ENCODE data around the gene TRERF1. TPM values are rescaled to one million over a fixed set of nuclear protein-coding genes. Genes with fewer than 3 reads are reported as not detected.

The TRERF1 gene
- total RNA-seq, 2 donors from 2014 or later = 9.5 to 34.8 TPM

- intact Hi-C loops (cut with DNase I) = no loop called here
- Histone ChIP-seq H3K36me3 (no peaks in the 10 kb centered on the region), H3K27me3 (replicated peaks; ENCODE audit: insufficient read depth) (no peaks in the 10 kb centered on the region), H3K4me3 (no peak overlapping the region), H3K4me1 (replicated peaks) (no peaks in the 10 kb centered on the region), H3K9me3 (no peaks in the 10 kb centered on the region), H3K27ac (no peak overlapping the region)
- WGBS = 64% methylated on average over 10 of the region's 10 CpGs
- TF ChIP-seq POLR2A (IDR thresholded peaks at IDR 0.05) (no peak), CTCF (IDR thresholded peaks at IDR 0.05) (no peak), POLR2AphosphoS5 (IDR thresholded peaks at IDR 0.05) (no peak)
- DNase-seq (ENCODE audit: low spot score) = no peak
Observed at GRCh38 chr6:42250274-42250931, 201.3 kb downstream of the TRERF1 start.

- intact Hi-C loops (cut with DNase I) = no loop called here
- no peak overlapping the region for H3K27ac ChIP-seq
- TF ChIP-seq POLR2A (IDR thresholded peaks at IDR 0.05) (no peak), POLR2AphosphoS5 (IDR thresholded peaks at IDR 0.05) (no peak), CTCF (IDR thresholded peaks at IDR 0.05) (no peak)
- H3K9me3 ChIP-seq = no peaks in the 10 kb centered on the region
- no peak for DNase-seq (ENCODE audit: low spot score)
- H3K4me3 ChIP-seq = no peak overlapping the region
- no peaks in the 10 kb centered on the region for H3K27me3 ChIP-seq (replicated peaks; ENCODE audit: insufficient read depth)
- no peaks in the 10 kb centered on the region for H3K4me1 ChIP-seq (replicated peaks)
- H3K36me3 ChIP-seq = peaks cover 0 to 4% of the 10 kb centered on the region in 2 donors
- WGBS = 40% methylated on average over 3 of the region's 3 CpGs
Observed at GRCh38 chr6:42249279-42249678, 202.4 kb downstream of the TRERF1 start.

DNA sequence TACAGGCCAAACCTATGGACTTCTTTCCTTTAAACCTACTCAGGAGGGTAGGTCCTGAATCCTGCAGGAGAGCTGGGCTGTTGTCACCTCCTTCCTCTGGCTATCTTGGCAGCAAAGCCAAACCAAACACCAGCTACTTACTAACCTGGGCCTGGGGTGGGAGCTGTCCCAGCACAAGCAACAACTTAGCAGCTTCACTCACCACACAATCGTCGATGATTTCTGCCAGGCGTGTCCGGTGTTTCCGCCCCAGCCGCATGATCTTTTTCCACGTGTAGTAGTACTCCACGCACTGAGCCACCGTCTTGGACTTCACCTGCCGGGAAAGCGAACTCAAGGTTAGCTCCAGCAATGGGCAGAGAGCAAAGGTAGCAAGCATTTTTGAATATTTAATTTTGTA, 208.7 kb downstream of the TRERF1 start:
- no peak for DNase-seq (ENCODE audit: low spot score)
- H3K4me1 ChIP-seq (replicated peaks) = no peaks in the 10 kb centered on the region
- no peaks in the 10 kb centered on the region for H3K9me3 ChIP-seq
- peaks cover 4 to 5% of the 10 kb centered on the region in 2 donors for H3K36me3 ChIP-seq
- H3K27ac ChIP-seq = no peak overlapping the region
- no peak overlapping the region for H3K4me3 ChIP-seq
- no peak for TF ChIP-seq POLR2A (IDR thresholded peaks at IDR 0.05)
- no peak for TF ChIP-seq POLR2AphosphoS5 (IDR thresholded peaks at IDR 0.05)
- no peak for TF ChIP-seq CTCF (IDR thresholded peaks at IDR 0.05)
- intact Hi-C loops (cut with DNase I) = no loop called here
- WGBS = 92% methylated on average over 11 of the region's 11 CpGs
- H3K27me3 ChIP-seq (replicated peaks; ENCODE audit: insufficient read depth) = no peaks in the 10 kb centered on the region

DNA sequence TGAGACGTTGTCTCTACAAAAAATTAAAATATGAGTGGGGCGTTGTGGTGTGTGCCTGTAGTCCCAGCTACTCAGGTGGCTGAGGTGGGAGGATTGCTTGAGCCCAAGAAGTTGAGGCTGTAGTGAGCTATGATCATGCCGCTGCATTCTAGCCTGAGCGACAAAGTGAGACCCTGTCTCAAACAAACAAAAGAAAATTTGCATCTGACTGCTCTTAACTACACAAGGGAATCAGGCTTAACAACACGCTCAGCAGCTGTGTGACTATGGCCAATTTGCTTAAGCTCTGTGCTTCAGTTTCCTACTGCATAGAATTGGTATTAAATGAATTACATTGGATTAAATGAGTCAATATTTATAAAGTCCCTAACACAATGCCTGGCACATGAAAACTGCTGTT, 209.8 kb downstream of the TRERF1 start:
- TF ChIP-seq POLR2AphosphoS5 (IDR thresholded peaks at IDR 0.05) (no peak), POLR2A (IDR thresholded peaks at IDR 0.05) (no peak), CTCF (IDR thresholded peaks at IDR 0.05) (no peak)
- H3K4me1 ChIP-seq (replicated peaks) = no peaks in the 10 kb centered on the region

DNA sequence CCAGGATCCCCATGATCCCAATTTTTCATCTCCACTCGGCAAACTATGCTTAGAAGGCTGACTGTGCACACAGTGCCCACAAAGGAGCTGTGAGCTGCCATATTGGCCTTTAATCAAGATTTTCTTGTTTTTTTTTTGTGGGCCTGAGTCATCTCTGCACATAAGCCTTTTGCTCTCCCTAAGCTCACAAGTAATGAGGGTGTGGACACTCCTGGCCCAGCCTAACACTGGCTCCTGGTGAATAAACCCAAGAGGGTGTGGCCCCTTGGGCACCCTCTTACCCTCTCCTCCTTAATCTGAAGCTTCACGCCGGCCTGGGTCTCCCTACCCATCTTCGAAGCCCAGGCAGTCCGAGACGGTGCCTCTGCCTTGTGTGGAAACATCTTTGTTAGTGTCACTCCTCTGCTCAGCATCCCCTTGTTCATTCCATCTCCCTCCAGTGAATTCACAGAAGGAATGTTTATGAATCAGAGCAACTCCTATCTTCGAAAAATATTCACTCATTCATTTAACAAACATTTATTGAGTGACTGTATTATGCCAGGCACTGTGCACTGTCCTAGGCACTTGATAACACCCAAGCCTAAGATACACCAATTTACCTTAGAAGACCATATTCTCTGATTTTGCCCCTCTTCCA, 211.9 kb downstream of the TRERF1 start:
- no peak for TF ChIP-seq POLR2AphosphoS5 (IDR thresholded peaks at IDR 0.05)
- no peak for TF ChIP-seq POLR2A (IDR thresholded peaks at IDR 0.05)
- TF ChIP-seq CTCF (IDR thresholded peaks at IDR 0.05) = no peak
- 84% methylated on average over 7 of the region's 7 CpGs for WGBS

More for the DNA sequence above, 209.8 kb downstream of the TRERF1 start:
- Histone ChIP-seq H3K27me3 (replicated peaks; ENCODE audit: insufficient read depth) (no peaks in the 10 kb centered on the region), H3K4me3 (no peak overlapping the region), H3K36me3 (peaks cover 4 to 5% of the 10 kb centered on the region in 2 donors), H3K9me3 (no peaks in the 10 kb centered on the region), H3K27ac (no peak overlapping the region)
- intact Hi-C loops (cut with DNase I) = no loop called here
- no peak for DNase-seq (ENCODE audit: low spot score)
- 91% methylated on average over 5 of the region's 5 CpGs for WGBS

More for the DNA sequence above, 211.9 kb downstream of the TRERF1 start:
- intact Hi-C loops (cut with DNase I) = no loop called here
- Histone ChIP-seq H3K27ac (no peak overlapping the region), H3K36me3 (peaks cover 2 to 8% of the 10 kb centered on the region in 2 donors), H3K27me3 (replicated peaks; ENCODE audit: insufficient read depth) (no peaks in the 10 kb centered on the region), H3K9me3 (no peaks in the 10 kb centered on the region), H3K4me1 (replicated peaks) (no peaks in the 10 kb centered on the region), H3K4me3 (no peak overlapping the region)
- DNase-seq (ENCODE audit: low spot score) = no peak

Data from prostate gland (tissue), 2 donors.